H9 (cell line): Measurements from ENCODE around the gene KDM4C. TPM values are rescaled to one million over a fixed set of nuclear protein-coding genes. Genes with fewer than 3 reads are reported as not detected.

Source experiments
- DNase-seq: peaks from one replicate; pipeline ENCODE4 v3.0.0-alpha.2; 2017
- H2AFZ ChIP-seq: one replicate; pipeline ENCODE4 v1.6.1; 2013; ENCODE audit warnings: mild to moderate bottlenecking, low read length, control low read depth, moderate library complexity
- H2AK5ac ChIP-seq: 2 replicates; pipeline ENCODE4 v1.6.1; 2013; ENCODE audit warnings: low read length, control low read depth, mixed read lengths; ENCODE audit not compliant: insufficient read length
- H2BK120ac ChIP-seq: one replicate; pipeline ENCODE4 v1.6.1; 2013; ENCODE audit warnings: low read depth, mild to moderate bottlenecking, low read length, control low read depth, inconsistent platforms; ENCODE audit not compliant: poor library complexity, severe bottlenecking
- H2BK12ac ChIP-seq: 2 replicates; pipeline ENCODE4 v1.6.1; 2013; ENCODE audit warnings: low read length, control low read depth, mixed read lengths, low read depth; ENCODE audit not compliant: insufficient read length
- H2BK15ac ChIP-seq: 2 replicates; pipeline ENCODE4 v1.6.1; 2013; ENCODE audit warnings: low read depth, low read length, control low read depth
- H2BK20ac ChIP-seq: one replicate; pipeline ENCODE4 v1.6.1; 2013; ENCODE audit warnings: low read depth, mild to moderate bottlenecking, low read length, control low read depth, inconsistent platforms; ENCODE audit not compliant: poor library complexity, severe bottlenecking
- H2BK5ac ChIP-seq: 2 replicates; pipeline ENCODE4 v1.6.1; 2013; ENCODE audit warnings: low read length, control low read depth, mixed read lengths; ENCODE audit not compliant: insufficient read length
- H3K14ac ChIP-seq: 2 replicates; pipeline ENCODE4 v1.6.1; 2013; ENCODE audit warnings: low read length, control low read depth; ENCODE audit not compliant: insufficient read depth
- H3K18ac ChIP-seq: 2 replicates; pipeline ENCODE4 v1.6.1; 2013; ENCODE audit warnings: low read depth, mild to moderate bottlenecking, mixed read lengths, low read length, control low read depth; ENCODE audit not compliant: insufficient read length
- H3K23ac ChIP-seq: 2 replicates; pipeline ENCODE4 v1.6.1; 2013; ENCODE audit warnings: low read length, control low read depth, mixed read lengths, low read depth; ENCODE audit not compliant: insufficient read length
- H3K23me2 ChIP-seq: 2 replicates; pipeline ENCODE4 v1.6.1; 2013; ENCODE audit warnings: low read depth, mild to moderate bottlenecking, mixed read lengths, low read length, control low read depth; ENCODE audit not compliant: insufficient read length, poor library complexity, severe bottlenecking
- H3K27ac ChIP-seq: 2 replicates; pipeline ENCODE4 v1.5.1; 2013; ENCODE audit warnings: low read length, control low read depth, mixed read lengths, low read depth; ENCODE audit not compliant: insufficient read length
- H3K27me3 ChIP-seq: 2 replicates; pipeline ENCODE4 v1.6.1; 2013; ENCODE audit warnings: low read length, control low read depth, inconsistent platforms; ENCODE audit not compliant: insufficient read depth
- H3K4ac ChIP-seq: 2 replicates; pipeline ENCODE4 v1.6.1; 2013; ENCODE audit warnings: low read depth, mild to moderate bottlenecking, control low read depth, inconsistent platforms, low read length, moderate library complexity
- H3K4me1 ChIP-seq: 2 replicates; pipeline ENCODE4 v1.6.1; 2013; ENCODE audit warnings: low read length, control low read depth, inconsistent platforms; ENCODE audit not compliant: insufficient read depth
- H3K4me2 ChIP-seq: 2 replicates; pipeline ENCODE4 v1.6.1; 2013; ENCODE audit warnings: low read length, control low read depth, mixed read lengths; ENCODE audit not compliant: insufficient read length, insufficient read depth
- H3K56ac ChIP-seq: 2 replicates; pipeline ENCODE4 v1.6.1; 2013; ENCODE audit warnings: low read depth, mild to moderate bottlenecking, mixed read lengths, low read length, control low read depth; ENCODE audit not compliant: insufficient read length
- H3K79me1 ChIP-seq: 2 replicates; pipeline ENCODE4 v1.6.1; 2013; ENCODE audit warnings: low read depth, mild to moderate bottlenecking, moderate library complexity, low read length, control low read depth, inconsistent platforms; ENCODE audit not compliant: insufficient read depth, poor library complexity, severe bottlenecking
- H3K79me2 ChIP-seq: 2 replicates; pipeline ENCODE4 v1.6.1; 2013; ENCODE audit warnings: low read length, control low read depth, inconsistent platforms; ENCODE audit not compliant: insufficient read depth
- H3K9ac ChIP-seq: 2 replicates; pipeline ENCODE4 v1.6.1; 2013; ENCODE audit warnings: low read length, control low read depth, mixed read lengths; ENCODE audit not compliant: insufficient read length; ENCODE audit errors: extremely low read depth
- H3K9me3 ChIP-seq: one replicate; pipeline ENCODE4 v1.6.1; 2013; ENCODE audit warnings: low read depth, low read length, inconsistent platforms; ENCODE audit not compliant: control insufficient read depth
- H3T11ph ChIP-seq: one replicate; pipeline ENCODE4 v1.6.1; 2013; ENCODE audit warnings: mild to moderate bottlenecking, low read length, control low read depth, inconsistent platforms
- H4K20me1 ChIP-seq: one replicate; pipeline ENCODE4 v1.6.1; 2013; ENCODE audit not compliant: control insufficient read depth, insufficient read length, insufficient read depth
- H4K5ac ChIP-seq: 2 replicates; pipeline ENCODE4 v1.6.1; 2013; ENCODE audit warnings: low read depth, mild to moderate bottlenecking, mixed read lengths, low read length, control low read depth; ENCODE audit not compliant: insufficient read length
- H4K8ac ChIP-seq: replicated peaks from 2 replicates; pipeline ENCODE4 v1.6.1; 2013; ENCODE audit warnings: low read length, control low read depth, mixed read lengths, low read depth; ENCODE audit not compliant: insufficient read length
- H4K91ac ChIP-seq: 2 replicates; pipeline ENCODE4 v1.6.1; 2013; ENCODE audit warnings: low read depth, mild to moderate bottlenecking, moderate library complexity, mixed read lengths, low read length, control low read depth; ENCODE audit not compliant: insufficient read length
- H3K27ac Mint-ChIP-seq, 3 experiments: 2 replicates in 2 of 3; 3 replicates in 1 of 3; pipeline ENCODE4 v1.8.0; 2020 to 2021; ENCODE audit warnings: mixed read lengths in 3 of 3, mild to moderate bottlenecking in 1 of 3, moderate library complexity in 1 of 3
- H3K27me3 Mint-ChIP-seq: 2 replicates; pipeline ENCODE4 v1.8.0; 2021; ENCODE audit warnings: low read depth, mild to moderate bottlenecking, moderate library complexity, mixed read lengths
- H3K36me3 Mint-ChIP-seq, 3 experiments: 2 replicates in 2 of 3; 3 replicates in 1 of 3; pipeline ENCODE4 v1.8.0; 2020 to 2021; ENCODE audit warnings: low read depth in 3 of 3, mixed read lengths in 3 of 3; ENCODE audit not compliant: insufficient read depth in 1 of 3
- H3K4me1 Mint-ChIP-seq, 2 experiments: 2 replicates each; pipeline ENCODE4 v1.8.0; 2020; ENCODE audit warnings: mixed read lengths in 2 of 2
- H3K4me3 Mint-ChIP-seq, 2 experiments: 2 replicates in 1 of 2; 3 replicates in 1 of 2; pipeline ENCODE4 v1.8.0; 2020 to 2021; ENCODE audit warnings: mild to moderate bottlenecking in 2 of 2, mixed read lengths in 2 of 2, moderate library complexity in 1 of 2
- H3K9me3 Mint-ChIP-seq, 2 experiments: 2 replicates in 1 of 2; 3 replicates in 1 of 2; pipeline ENCODE4 v1.8.0; 2020; ENCODE audit warnings: mild to moderate bottlenecking in 2 of 2, mixed read lengths in 2 of 2, moderate library complexity in 1 of 2
- WGBS: extraction: QIAGEN DNeasy Blood & Tissue Kit; methylation state at CpG from one replicate; pipeline ENCODE4 v1.1.7; 2013; ENCODE audit warnings: missing lambda C conversion rate, low lambda C conversion rate, mixed read lengths; ENCODE audit not compliant: insufficient read length; ENCODE audit errors: extremely low coverage; 5-methylcytosine and 5-hydroxymethylcytosine counted together
- total RNA-seq: library from RNA; stranded (reverse); gene quantifications from 2 replicates; pipeline ENCODE4 v1.2.1, GENCODE V29; 2021
- TF ChIP-seq, protein P1 (sequence below): fragments of 200-600 bp; sonication (generic); conservative IDR thresholded peaks from 3 replicates; pipeline ENCODE4 v1.8.0; 2021; ENCODE audit warnings: antibody characterized with exemption, mild to moderate bottlenecking

KDM4C gene
- total RNA-seq, 1 experiment from 2014 or later = 24.0 TPM

DNA sequence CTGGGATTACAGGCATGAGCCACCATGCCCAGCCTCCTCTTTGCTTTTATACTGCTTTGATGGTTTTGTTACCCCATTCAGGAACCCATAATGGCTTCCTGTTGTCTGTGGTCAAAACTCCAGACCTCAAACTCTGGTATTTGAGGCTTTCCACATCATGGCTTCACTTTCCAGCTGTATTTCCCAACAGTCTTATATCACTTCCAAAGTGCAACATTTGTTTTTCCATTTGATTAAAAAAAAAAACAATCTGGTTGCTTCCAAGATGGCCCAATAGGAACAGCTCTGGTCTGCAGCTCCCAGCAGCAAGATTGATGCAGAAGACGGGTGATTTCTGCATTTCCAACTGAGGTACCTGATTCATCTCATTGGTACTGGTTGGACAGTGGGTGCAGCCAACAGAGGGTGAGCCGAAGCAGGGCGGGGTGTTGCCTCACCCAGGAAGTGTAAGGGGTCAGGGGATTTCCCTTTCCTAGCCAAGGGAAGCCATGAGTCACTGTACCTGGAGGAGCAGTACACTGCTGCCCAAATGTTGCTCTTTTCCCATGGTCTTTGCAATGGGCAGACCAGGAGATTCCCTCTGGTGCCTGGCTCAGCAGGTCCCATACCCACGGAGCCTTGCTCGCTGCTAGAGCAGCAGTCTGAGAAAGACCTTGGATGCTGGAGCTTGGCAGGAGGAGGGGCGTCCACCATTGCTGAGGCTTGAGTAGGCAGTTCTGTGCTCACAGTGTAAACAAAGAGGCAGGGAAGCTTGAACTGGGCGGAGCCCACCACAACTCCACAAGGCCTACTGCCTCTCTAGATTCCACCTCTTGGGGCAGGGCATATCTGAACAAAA is 458.4 kb downstream of the KDM4C start:
- Histone ChIP-seq H2BK15ac (no peak overlapping the region), H4K20me1 (no peaks in the 10 kb centered on the region), H3K9me3 (no peaks in the 10 kb centered on the region), H4K91ac (no peak overlapping the region), H3K4me2 (no peak overlapping the region), H3K14ac (no peak overlapping the region), H3K23me2 (no peaks in the 10 kb centered on the region), H3K9ac (no peak overlapping the region), H3K4me1 (peaks cover 2% of the 10 kb centered on the region; the same call in 1 of the 2 replicates), H4K8ac (no peak overlapping the region), H3K23ac (no peak overlapping the region), H3T11ph (no peak overlapping the region), H3K18ac (no peak overlapping the region), H4K5ac (no peak overlapping the region), H3K79me1 (no peaks in the 10 kb centered on the region), H3K56ac (no peak overlapping the region), H3K4ac (no peak overlapping the region), H2AFZ (no peak overlapping the region), H2BK120ac (no peak overlapping the region), H2BK5ac (no peak overlapping the region), H2BK12ac (no peak overlapping the region), H2BK20ac (no peak overlapping the region), H3K79me2 (no peaks in the 10 kb centered on the region), H3K27me3 (peaks cover 10% of the 10 kb centered on the region; the same call in 1 of the 2 replicates), H2AK5ac (no peak overlapping the region), H3K27ac (no peak overlapping the region)
- no peak for DNase-seq
- Mint-ChIP-seq H3K4me3 (no peak overlapping the region), H3K4me1 (peaks cover 16 to 23% of the 10 kb centered on the region in 2 experiments), H3K27ac (no peak overlapping the region), H3K27me3 (peaks cover 31% of the 10 kb centered on the region), H3K36me3 (no peaks in the 10 kb centered on the region; a peak in 1 of 7 replicates), H3K9me3 (peaks cover 4 to 11% of the 10 kb centered on the region in 2 experiments; a peak in 4 of 5 replicates)
- TF ChIP-seq, protein P1, sequence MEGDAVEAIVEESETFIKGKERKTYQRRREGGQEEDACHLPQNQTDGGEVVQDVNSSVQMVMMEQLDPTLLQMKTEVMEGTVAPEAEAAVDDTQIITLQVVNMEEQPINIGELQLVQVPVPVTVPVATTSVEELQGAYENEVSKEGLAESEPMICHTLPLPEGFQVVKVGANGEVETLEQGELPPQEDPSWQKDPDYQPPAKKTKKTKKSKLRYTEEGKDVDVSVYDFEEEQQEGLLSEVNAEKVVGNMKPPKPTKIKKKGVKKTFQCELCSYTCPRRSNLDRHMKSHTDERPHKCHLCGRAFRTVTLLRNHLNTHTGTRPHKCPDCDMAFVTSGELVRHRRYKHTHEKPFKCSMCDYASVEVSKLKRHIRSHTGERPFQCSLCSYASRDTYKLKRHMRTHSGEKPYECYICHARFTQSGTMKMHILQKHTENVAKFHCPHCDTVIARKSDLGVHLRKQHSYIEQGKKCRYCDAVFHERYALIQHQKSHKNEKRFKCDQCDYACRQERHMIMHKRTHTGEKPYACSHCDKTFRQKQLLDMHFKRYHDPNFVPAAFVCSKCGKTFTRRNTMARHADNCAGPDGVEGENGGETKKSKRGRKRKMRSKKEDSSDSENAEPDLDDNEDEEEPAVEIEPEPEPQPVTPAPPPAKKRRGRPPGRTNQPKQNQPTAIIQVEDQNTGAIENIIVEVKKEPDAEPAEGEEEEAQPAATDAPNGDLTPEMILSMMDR = no peak
- WGBS = no CpG with 5 or more reads among the region's 7 CpGs
